Astrocyte of the cerebellum (primary cell): ENCODE results near the gene PREX1.

Experiments
- DNase-seq: peaks from one replicate; pipeline ENCODE4 v3.0.0-alpha.2; 2011; ENCODE audit warnings: low read depth
- H3K4me3 ChIP-seq: 2 replicates; pipeline ENCODE4 v1.5.1; 2011; ENCODE audit warnings: mild to moderate bottlenecking, low read depth, low read length, moderate library complexity
- CTCF ChIP-seq: IDR thresholded peaks from 2 replicates; pipeline ENCODE4 v1.5.1; 2012; ENCODE audit warnings: low read length, low read depth, moderate library complexity, mild to moderate bottlenecking; ENCODE audit errors: missing control alignments
- in situ Hi-C: cut with HindIII; loops from 2 replicates; pipeline ENCODE4 v1.10.0; 2017; ENCODE audit warnings: low sequenced_read_pairs

Gene PREX1

DNA sequence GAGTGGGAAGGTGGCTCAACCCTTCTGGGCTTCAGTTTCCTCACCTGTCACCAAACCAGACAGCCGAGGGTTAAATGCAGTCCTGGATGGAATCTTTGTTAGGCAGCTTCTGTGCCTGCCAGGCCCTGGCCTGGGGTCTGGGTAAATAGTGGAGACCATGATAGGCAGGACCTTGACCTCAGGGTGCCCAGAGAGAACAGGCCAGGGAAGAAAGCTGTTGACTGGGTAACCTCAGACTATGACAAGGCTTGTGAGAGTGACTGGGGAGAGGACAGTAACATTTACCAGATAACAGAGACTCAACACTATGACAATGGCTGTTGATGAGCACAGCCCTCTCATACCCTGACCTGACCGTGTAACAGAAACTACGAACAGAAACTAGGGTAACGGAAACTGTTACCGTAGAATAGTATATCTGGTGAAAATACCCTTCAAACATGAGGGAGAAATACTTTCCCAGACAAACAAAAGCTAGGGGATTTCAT, 218.3 kb downstream of the PREX1 start:
- no peak for DNase-seq
- H3K4me3 ChIP-seq = no peak overlapping the region
- no peak for TF ChIP-seq CTCF
- in situ Hi-C loops = no loop called here

DNA sequence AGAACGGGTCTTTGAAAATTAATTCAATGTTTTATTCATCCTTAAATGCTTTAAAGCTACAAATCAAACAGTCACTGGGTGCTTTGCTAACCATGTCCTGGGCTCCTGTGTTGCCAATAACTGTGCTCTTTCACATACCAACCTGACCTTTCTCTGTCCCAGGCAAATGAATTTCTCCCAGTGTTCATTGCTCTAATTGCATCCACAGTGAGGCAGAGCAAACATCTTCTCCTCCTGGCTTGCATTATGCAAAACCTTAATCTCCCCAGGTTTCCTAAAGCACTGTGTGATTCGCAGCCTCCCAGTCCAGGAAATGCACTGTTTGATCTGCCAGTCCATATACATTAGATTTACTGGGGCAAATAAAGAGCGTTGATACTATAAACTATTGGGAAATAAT, 219.0 kb downstream of the PREX1 start:
- no peak overlapping the region for H3K4me3 ChIP-seq
- DNase-seq = no peak
- no peak for TF ChIP-seq CTCF
- in situ Hi-C loops = no loop called here

GRCh38 chr20:48607544-48607865, 220.3 kb downstream of the PREX1 start:
- no peak for DNase-seq
- TF ChIP-seq CTCF = no peak
- in situ Hi-C loops = no loop called here
- no peak overlapping the region for H3K4me3 ChIP-seq

DNA sequence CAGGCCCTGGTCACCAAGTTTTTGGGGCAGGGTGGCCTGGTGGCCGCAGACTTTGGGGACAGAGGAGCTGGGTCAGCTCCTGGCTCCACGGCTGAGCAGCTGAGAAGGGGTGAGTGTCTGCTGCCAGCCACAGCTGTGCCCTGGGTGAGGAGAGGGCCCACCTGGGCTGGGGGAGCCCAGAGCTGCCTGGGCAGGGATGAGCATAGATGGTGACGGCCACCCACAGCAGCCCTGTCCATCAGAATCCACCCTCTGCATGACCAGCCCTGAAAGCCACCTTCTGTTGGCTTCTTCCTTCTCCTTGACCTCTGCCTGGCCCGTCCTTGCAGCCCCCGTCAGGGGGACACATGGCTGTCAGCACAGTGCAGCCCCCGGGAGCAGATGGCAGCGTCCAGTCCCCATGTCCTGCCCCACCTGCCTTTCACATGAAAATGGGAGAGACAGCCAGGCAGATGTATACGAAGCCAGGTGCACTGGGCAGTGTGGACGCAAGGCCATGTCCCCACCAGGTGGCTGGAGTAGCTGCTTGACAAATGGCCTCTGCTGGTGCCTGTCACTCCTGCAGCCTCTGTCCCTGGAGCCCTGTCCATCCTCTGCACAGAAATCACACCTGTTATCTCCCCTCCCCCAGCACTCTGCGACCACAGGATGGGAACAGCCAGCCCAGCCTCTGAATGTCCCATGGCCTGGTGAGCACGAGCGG, 220.8 kb downstream of the PREX1 start:
- in situ Hi-C loops = no loop called here
- no peak for DNase-seq
- TF ChIP-seq CTCF = no peak
- H3K4me3 ChIP-seq = no peak overlapping the region

GRCh38 chr20:48606172-48606840, 221.5 kb downstream of the PREX1 start:
- no peak for TF ChIP-seq CTCF
- in situ Hi-C loops = no loop called here
- no peak for DNase-seq
- no peak overlapping the region for H3K4me3 ChIP-seq

- in situ Hi-C loops = no loop called here
- DNase-seq = no peak
- TF ChIP-seq CTCF = no peak
- no peak overlapping the region for H3K4me3 ChIP-seq
Measured at GRCh38 chr20:48605364-48606171, 222.2 kb downstream of the PREX1 start.
